Tibial nerve (tissue), 4 donors: ENCODE results near the gene TTC7B.

Experiments used
- CTCF ChIP-seq, 5 experiments: fragments of 200-600 bp in 3 of 5; fragments of 450-650 bp in 2 of 5; sonication (generic) in 3 of 5; IDR thresholded peaks; one replicate each; pipeline ENCODE4 v1.5.1; 2016 to 2019; ENCODE audit warnings: antibody characterized with exemption in 5 of 5, mild to moderate bottlenecking in 3 of 5, moderate library complexity in 2 of 5
- EP300 ChIP-seq, 2 donors: sonication (generic); formaldehyde crosslinking; IDR thresholded peaks; one replicate each; pipeline ENCODE4 v1.6.1; 2017; ENCODE audit warnings: antibody characterized with exemption in 2 of 2, mild to moderate bottlenecking in 1 of 2
- POLR2A ChIP-seq, 2 donors: fragments of 450-650 bp; IDR thresholded peaks; one replicate each; pipeline ENCODE4 v1.6.1; 2017; ENCODE audit warnings: antibody characterized with exemption in 2 of 2, mild to moderate bottlenecking in 2 of 2, moderate library complexity in 2 of 2

DNA sequence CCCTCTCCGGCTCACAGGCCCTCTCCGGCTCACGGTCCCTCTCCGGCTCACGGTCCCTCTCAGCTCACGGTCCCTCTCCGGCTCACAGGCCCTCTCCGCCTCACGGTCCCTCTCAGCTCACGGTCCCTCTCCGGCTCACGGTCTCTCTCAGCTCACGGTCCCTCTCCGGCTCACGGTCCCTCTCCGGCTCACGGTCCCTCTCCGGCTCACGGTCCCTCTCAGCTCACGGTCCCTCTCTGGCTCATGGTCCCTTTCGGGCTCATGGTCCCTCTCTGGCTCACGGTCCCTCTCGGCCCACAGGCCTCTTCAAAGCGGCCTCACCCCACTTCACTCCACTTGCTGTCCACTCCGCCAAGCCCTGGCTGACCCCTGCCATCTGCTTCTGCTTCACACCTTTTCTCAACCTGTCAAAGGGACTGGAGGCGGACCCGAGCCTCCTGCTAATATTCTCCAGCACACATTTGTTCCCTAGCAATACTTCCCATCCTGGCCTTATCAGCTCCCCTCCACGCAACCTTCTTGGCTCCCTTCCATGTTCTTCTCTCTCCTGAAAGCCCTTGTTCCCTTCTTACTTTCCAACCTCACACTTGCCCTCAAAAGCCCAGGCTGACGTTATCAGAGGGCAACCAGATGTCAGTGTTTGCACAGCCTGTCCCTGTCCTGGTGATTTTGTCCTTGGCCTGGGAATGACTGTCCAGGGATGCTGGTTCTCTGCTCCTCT is 242.7 kb downstream of the TTC7B start:
- TF ChIP-seq CTCF (IDR thresholded peaks at IDR 0.05) = no peak
- TF ChIP-seq EP300 (IDR thresholded peaks at IDR 0.05) = no peak
- no peak for TF ChIP-seq POLR2A (IDR thresholded peaks at IDR 0.05)
